WTC11 (cell line): Measurements from ENCODE around the gene FGF1. TPM values are rescaled to one million over a fixed set of nuclear protein-coding genes. Genes with fewer than 3 reads are reported as not detected.

Source experiments
- ATAC-seq: fragments of 200-7000 bp; cut with Tn5 transposase; 2 replicates; pipeline ENCODE4 v1.10.0; 2021; ENCODE audit warnings: mild to moderate bottlenecking, moderate library complexity
- CTCF ChIA-PET: fragments of 300-600 bp; sonication (Branson Sonifier 250); formaldehyde crosslinking; loops from one replicate; lab custom pipeline; 2021; ENCODE audit warnings: antibody characterized with exemption; lab: Charles Lee
- POLR2A ChIA-PET: fragments of 350-600 bp; sonication (Branson Sonifier 250); formaldehyde crosslinking; loops from one replicate; lab custom pipeline; 2021; ENCODE audit warnings: antibody characterized with exemption; lab: Charles Lee
- DNase-seq: peaks from one replicate; pipeline ENCODE4 v3.0.0; 2021; ENCODE audit warnings: low spot score
- H3K27ac Mint-ChIP-seq: 2 replicates; pipeline ENCODE4 v1.8.0; 2021; ENCODE audit warnings: mixed read lengths
- H3K27me3 Mint-ChIP-seq: 2 replicates; pipeline ENCODE4 v1.8.0; 2021; ENCODE audit warnings: low read depth, mild to moderate bottlenecking, moderate library complexity, mixed read lengths
- H3K36me3 Mint-ChIP-seq: 2 replicates; pipeline ENCODE4 v1.8.0; 2021; ENCODE audit warnings: mixed read lengths
- H3K4me1 Mint-ChIP-seq: 2 replicates; pipeline ENCODE4 v1.8.0; 2022; ENCODE audit warnings: mixed read lengths
- H3K4me3 Mint-ChIP-seq: 2 replicates; pipeline ENCODE4 v1.8.0; 2021; ENCODE audit warnings: mild to moderate bottlenecking, moderate library complexity, mixed read lengths
- H3K9me3 Mint-ChIP-seq: 2 replicates; pipeline ENCODE4 v1.8.0; 2021; ENCODE audit warnings: mixed read lengths
- ATF1 ChIP-seq: sonication (generic); formaldehyde crosslinking; IDR thresholded peaks from 2 replicates; pipeline ENCODE4 v1.8.1; 2023; ENCODE audit warnings: mild to moderate bottlenecking, moderate library complexity, missing genetic modification reagents
- ATF6 ChIP-seq: sonication (generic); formaldehyde crosslinking; IDR thresholded peaks from 2 replicates; pipeline ENCODE4 v1.8.1; 2023; ENCODE audit warnings: mild to moderate bottlenecking, missing genetic modification reagents
- CBFB ChIP-seq: sonication (generic); formaldehyde crosslinking; IDR thresholded peaks from 2 replicates; pipeline ENCODE4 v1.8.1; 2022; ENCODE audit warnings: mild to moderate bottlenecking, low read depth, missing genetic modification reagents
- CREB1 ChIP-seq: sonication (generic); formaldehyde crosslinking; IDR thresholded peaks from 2 replicates; pipeline ENCODE4 v1.8.0; 2023; ENCODE audit warnings: mild to moderate bottlenecking, missing genetic modification reagents
- CREM ChIP-seq: sonication (generic); formaldehyde crosslinking; IDR thresholded peaks from 2 replicates; pipeline ENCODE4 v1.8.1; 2022; ENCODE audit warnings: mild to moderate bottlenecking, missing genetic modification reagents, moderate library complexity
- EMX1 ChIP-seq: fragments of 250-450 bp; sonication (Bioruptor Pico); IDR thresholded peaks from 2 replicates; pipeline ENCODE4 v1.8.0; 2021; ENCODE audit warnings: mild to moderate bottlenecking
- FOXJ3 ChIP-seq: sonication (generic); formaldehyde crosslinking; IDR thresholded peaks from 2 replicates; pipeline ENCODE4 v1.9.0; 2021; ENCODE audit warnings: missing genetic modification reagents, mild to moderate bottlenecking, borderline replicate concordance
- FOXP1 ChIP-seq: sonication (generic); formaldehyde crosslinking; IDR thresholded peaks from 2 replicates; pipeline ENCODE4 v1.8.0; 2022; ENCODE audit warnings: missing genetic modification reagents, mild to moderate bottlenecking, moderate library complexity, borderline replicate concordance
- GTF2I ChIP-seq: fragments of 250-450 bp; sonication (Bioruptor Pico); conservative IDR thresholded peaks from 2 replicates; pipeline ENCODE4 v1.4.0; 2021; ENCODE audit warnings: mild to moderate bottlenecking
- HMGA2 ChIP-seq: fragments of 250-450 bp; sonication (Bioruptor Pico); IDR thresholded peaks from 2 replicates; pipeline ENCODE4 v1.4.0; 2021; ENCODE audit warnings: mild to moderate bottlenecking, moderate library complexity
- JUN ChIP-seq: sonication (generic); formaldehyde crosslinking; IDR thresholded peaks from 2 replicates; pipeline ENCODE4 v1.8.0; 2023; ENCODE audit warnings: mild to moderate bottlenecking, missing genetic modification reagents
- KAT7 ChIP-seq: sonication (generic); formaldehyde crosslinking; IDR thresholded peaks from 2 replicates; pipeline ENCODE4 v1.8.1; 2023; ENCODE audit warnings: missing genetic modification reagents, mild to moderate bottlenecking, borderline replicate concordance
- MXD4 ChIP-seq: fragments of 250-450 bp; sonication (Bioruptor Pico); IDR thresholded peaks from 2 replicates; pipeline ENCODE4 v1.8.0; 2021; ENCODE audit warnings: mild to moderate bottlenecking, moderate library complexity, borderline replicate concordance
- NFE2L1 ChIP-seq: sonication (generic); formaldehyde crosslinking; IDR thresholded peaks from 2 replicates; pipeline ENCODE4 v1.8.1; 2023; ENCODE audit warnings: missing genetic modification reagents
- NR2C2 ChIP-seq: sonication (generic); formaldehyde crosslinking; IDR thresholded peaks from 2 replicates; pipeline ENCODE4 v1.8.0; 2022; ENCODE audit warnings: mild to moderate bottlenecking, missing genetic modification reagents
- PRDM15 ChIP-seq: sonication (generic); formaldehyde crosslinking; IDR thresholded peaks from 2 replicates; pipeline ENCODE4 v1.8.0; 2022; ENCODE audit warnings: missing genetic modification reagents
- SMAD3 ChIP-seq: sonication (generic); formaldehyde crosslinking; IDR thresholded peaks from 2 replicates; pipeline ENCODE4 v1.8.0; 2022; ENCODE audit warnings: missing genetic modification reagents, mild to moderate bottlenecking, borderline replicate concordance
- SP1 ChIP-seq: sonication (generic); formaldehyde crosslinking; conservative IDR thresholded peaks from 2 replicates; pipeline ENCODE4 v1.8.1; 2022; ENCODE audit warnings: missing genetic modification reagents
- TEAD4 ChIP-seq: sonication (generic); formaldehyde crosslinking; IDR thresholded peaks from 2 replicates; pipeline ENCODE4 v1.8.0; 2022; ENCODE audit warnings: mild to moderate bottlenecking, missing genetic modification reagents
- ZBTB43 ChIP-seq: sonication (generic); formaldehyde crosslinking; IDR thresholded peaks from 2 replicates; pipeline ENCODE4 v1.8.1; 2023; ENCODE audit warnings: mild to moderate bottlenecking, missing genetic modification reagents
- ZNF121 ChIP-seq: sonication (generic); formaldehyde crosslinking; IDR thresholded peaks from 2 replicates; pipeline ENCODE4 v1.8.0; 2023; ENCODE audit warnings: missing genetic modification reagents
- ZNF263 ChIP-seq: sonication (generic); formaldehyde crosslinking; IDR thresholded peaks from 2 replicates; pipeline ENCODE4 v1.8.1; 2022; ENCODE audit warnings: low read depth, mild to moderate bottlenecking, moderate library complexity, missing genetic modification reagents
- ZNF317 ChIP-seq: sonication (generic); formaldehyde crosslinking; IDR thresholded peaks from 2 replicates; pipeline ENCODE4 v1.8.1; 2023; ENCODE audit warnings: low read depth, mild to moderate bottlenecking, moderate library complexity, missing genetic modification reagents, borderline replicate concordance
- total RNA-seq: library from RNA; stranded (reverse); gene quantifications from 3 replicates; pipeline ENCODE4 v1.2.3, GENCODE V29; 2021
- TF ChIP-seq, protein P1 (sequence below): fragments of 200-600 bp; IDR thresholded peaks from 2 replicates; pipeline ENCODE4 v1.8.0; 2022; ENCODE audit warnings: antibody characterized with exemption

Gene FGF1
- total RNA-seq, 1 experiment from 2014 or later, result 0.55 TPM

DNA sequence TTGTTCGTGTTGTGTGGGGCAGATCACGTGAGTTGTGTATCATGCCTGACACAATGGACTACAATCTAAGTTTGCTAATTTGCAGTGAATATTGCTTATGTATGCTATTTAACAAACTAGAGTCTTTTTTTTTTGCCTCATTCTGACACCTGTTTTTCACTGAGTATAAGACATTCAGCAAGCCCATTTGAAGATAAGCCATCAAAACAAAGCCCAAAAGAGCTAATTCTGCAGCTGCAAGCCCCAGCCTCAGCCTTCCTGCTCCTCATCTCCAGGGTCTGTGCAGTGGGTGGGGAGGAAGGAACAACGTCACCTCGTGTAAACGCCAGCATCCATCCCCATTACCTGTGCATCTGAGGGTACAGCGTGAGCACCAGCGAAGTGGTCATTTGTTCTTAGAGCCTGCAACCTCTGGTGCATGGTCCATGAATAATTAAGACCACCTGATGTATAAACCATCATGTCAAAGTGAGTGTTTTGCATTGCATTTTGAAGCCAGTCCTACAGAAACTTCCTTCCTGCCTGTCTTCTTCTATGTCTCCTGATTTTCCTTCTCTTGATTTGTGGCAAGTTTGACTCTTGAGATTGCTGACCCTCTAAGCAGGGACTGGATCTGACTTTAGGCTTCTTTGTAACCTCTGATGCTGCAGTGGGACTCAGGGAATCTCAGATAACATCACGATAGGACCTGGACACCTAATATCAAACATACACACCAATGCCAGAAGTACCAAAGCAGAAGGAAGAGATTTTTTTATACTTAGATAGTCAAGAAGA lies 73.2 kb downstream of the FGF1 start:
- no peak overlapping the region for H3K27ac Mint-ChIP-seq
- H3K36me3 Mint-ChIP-seq, result no peaks in the 10 kb centered on the region
- no peak overlapping the region for H3K4me3 Mint-ChIP-seq
- H3K27me3 Mint-ChIP-seq, result no peaks in the 10 kb centered on the region
- ATAC-seq, result no peak
- ChIA-PET CTCF (interaction anchor here (0.8 to 4.4 kb wide), 5 partner anchors 32 to 105 kb away, joined by 3 to 42 read pairs (median 5); no protein-coding TSS in a partner anchor), POLR2A (no interaction called here)
- no peaks in the 10 kb centered on the region for H3K9me3 Mint-ChIP-seq
- peaks cover 9% of the 10 kb centered on the region for H3K4me1 Mint-ChIP-seq
- no peak for TF ChIP-seq CBFB (CRISPR knock-in tag)
- no peak for TF ChIP-seq ZNF317 (CRISPR knock-in tag)
- TF ChIP-seq ZNF263, result no peak
- no peak for TF ChIP-seq NFE2L1 (CRISPR knock-in tag)
- no peak for TF ChIP-seq NR2C2 (CRISPR knock-in tag)
- no peak for TF ChIP-seq CREM (CRISPR knock-in tag)
- TF ChIP-seq KAT7 (CRISPR knock-in tag), result no peak
- TF ChIP-seq SP1, result no peak
- TF ChIP-seq EMX1, result no peak
- no peak for TF ChIP-seq TEAD4 (CRISPR knock-in tag)
- TF ChIP-seq PRDM15 (CRISPR knock-in tag), result no peak
- no peak for TF ChIP-seq ZBTB43 (CRISPR knock-in tag)
- TF ChIP-seq ZNF121 (CRISPR knock-in tag), result no peak
- no peak for TF ChIP-seq FOXJ3
- TF ChIP-seq ATF6, result no peak
- TF ChIP-seq ATF1, result no peak
- TF ChIP-seq CREB1 (CRISPR knock-in tag), result no peak
- no peak for TF ChIP-seq HMGA2 (CRISPR knock-in tag)
- TF ChIP-seq JUN (CRISPR knock-in tag), result no peak
- no peak for DNase-seq

- Mint-ChIP-seq H3K27ac (no peak overlapping the region), H3K4me3 (no peak overlapping the region), H3K27me3 (no peaks in the 10 kb centered on the region), H3K4me1 (peaks cover 9% of the 10 kb centered on the region), H3K9me3 (no peaks in the 10 kb centered on the region), H3K36me3 (no peaks in the 10 kb centered on the region)
- POLR2A ChIA-PET, result interaction anchor here (0.6 kb wide), 1 partner anchor 219 kb away, joined by 6 read pairs; no protein-coding TSS in a partner anchor
- CTCF ChIA-PET, result interaction anchor here (0.6 to 4.4 kb wide), 18 partner anchors 8 to 269 kb away, joined by 3 to 42 read pairs (median 5); partner anchors contain the start of gene FGF1
- peak; percentile 85 for DNase-seq
- peak; percentile 97; the same call in 1 of the 2 replicates for ATAC-seq
- no peak for TF ChIP-seq MXD4 (CRISPR knock-in tag)
- no peak for TF ChIP-seq ZBTB43 (CRISPR knock-in tag)
- TF ChIP-seq GTF2I, result peak; percentile 65
- no peak for TF ChIP-seq FOXP1 (CRISPR knock-in tag)
- TF ChIP-seq, protein P1, sequence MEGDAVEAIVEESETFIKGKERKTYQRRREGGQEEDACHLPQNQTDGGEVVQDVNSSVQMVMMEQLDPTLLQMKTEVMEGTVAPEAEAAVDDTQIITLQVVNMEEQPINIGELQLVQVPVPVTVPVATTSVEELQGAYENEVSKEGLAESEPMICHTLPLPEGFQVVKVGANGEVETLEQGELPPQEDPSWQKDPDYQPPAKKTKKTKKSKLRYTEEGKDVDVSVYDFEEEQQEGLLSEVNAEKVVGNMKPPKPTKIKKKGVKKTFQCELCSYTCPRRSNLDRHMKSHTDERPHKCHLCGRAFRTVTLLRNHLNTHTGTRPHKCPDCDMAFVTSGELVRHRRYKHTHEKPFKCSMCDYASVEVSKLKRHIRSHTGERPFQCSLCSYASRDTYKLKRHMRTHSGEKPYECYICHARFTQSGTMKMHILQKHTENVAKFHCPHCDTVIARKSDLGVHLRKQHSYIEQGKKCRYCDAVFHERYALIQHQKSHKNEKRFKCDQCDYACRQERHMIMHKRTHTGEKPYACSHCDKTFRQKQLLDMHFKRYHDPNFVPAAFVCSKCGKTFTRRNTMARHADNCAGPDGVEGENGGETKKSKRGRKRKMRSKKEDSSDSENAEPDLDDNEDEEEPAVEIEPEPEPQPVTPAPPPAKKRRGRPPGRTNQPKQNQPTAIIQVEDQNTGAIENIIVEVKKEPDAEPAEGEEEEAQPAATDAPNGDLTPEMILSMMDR, result peak; percentile 79
- TF ChIP-seq SMAD3 (CRISPR knock-in tag), result no peak
These were observed 74.7 kb downstream of the FGF1 start for GRCh38 chr5:142611154-142611553.
